Mesenchymal stem cell (in vitro differentiated cells and primary cell): ENCODE results near the gene ADCYAP1R1.

ENCODE experiments used
- DNase-seq: peaks from one replicate; pipeline ENCODE4 v3.0.0-alpha.2; 2013
- H2AFZ ChIP-seq: one replicate; pipeline ENCODE4 v1.6.1; 2013; ENCODE audit warnings: low read depth, mild to moderate bottlenecking, control low read depth, inconsistent platforms, low read length, moderate library complexity
- H2AK5ac ChIP-seq: 2 replicates; pipeline ENCODE4 v1.6.1; 2013; ENCODE audit warnings: low read length, moderate library complexity, mild to moderate bottlenecking, inconsistent platforms; ENCODE audit not compliant: severe bottlenecking
- H2BK120ac ChIP-seq: one replicate; pipeline ENCODE4 v1.6.1; 2013; ENCODE audit warnings: low read depth, mild to moderate bottlenecking, inconsistent platforms, low read length, moderate library complexity
- H2BK12ac ChIP-seq, 2 experiments: one replicate each; pipeline ENCODE4 v1.6.1; 2013; ENCODE audit warnings: inconsistent platforms in 2 of 2, low read length in 2 of 2, mild to moderate bottlenecking in 2 of 2, moderate library complexity in 2 of 2, control low read depth in 1 of 2
- H2BK15ac ChIP-seq: one replicate; pipeline ENCODE4 v1.6.1; 2013; ENCODE audit warnings: mild to moderate bottlenecking, low read depth, inconsistent platforms; ENCODE audit not compliant: poor library complexity, severe bottlenecking
- H2BK5ac ChIP-seq: 2 replicates; pipeline ENCODE4 v1.6.1; 2013; ENCODE audit warnings: low read depth, mild to moderate bottlenecking, low read length, control low read depth, inconsistent platforms; ENCODE audit not compliant: poor library complexity, severe bottlenecking
- H3K14ac ChIP-seq, 2 experiments: one replicate each; pipeline ENCODE4 v1.6.1; 2013; ENCODE audit warnings: inconsistent platforms in 2 of 2, low read length in 2 of 2, control low read depth in 1 of 2, mild to moderate bottlenecking in 1 of 2, moderate library complexity in 1 of 2
- H3K18ac ChIP-seq, 2 experiments: one replicate each; pipeline ENCODE4 v1.6.1; 2013; ENCODE audit warnings: inconsistent platforms in 2 of 2, low read length in 2 of 2, control low read depth in 1 of 2, low read depth in 1 of 2, mild to moderate bottlenecking in 1 of 2
- H3K23ac ChIP-seq, 2 experiments: one replicate each; pipeline ENCODE4 v1.6.1; 2013; ENCODE audit warnings: inconsistent platforms in 2 of 2, low read length in 2 of 2, mild to moderate bottlenecking in 2 of 2, moderate library complexity in 2 of 2, control low read depth in 1 of 2
- H3K27ac ChIP-seq: 2 replicates; pipeline ENCODE4 v1.5.1; 2013; ENCODE audit warnings: mild to moderate bottlenecking, moderate library complexity, low read length, control low read depth, inconsistent platforms; ENCODE audit not compliant: poor library complexity, severe bottlenecking
- H3K27me3 ChIP-seq, 2 experiments: 2 replicates each; pipeline versions ENCODE4 v1.6.1 to v1.7.0; 2013; ENCODE audit warnings: low read length in 2 of 2, mild to moderate bottlenecking in 2 of 2, moderate library complexity in 2 of 2, control low read depth in 1 of 2, inconsistent platforms in 1 of 2; ENCODE audit not compliant: control insufficient read depth in 1 of 2, insufficient read depth in 1 of 2
- H3K36me3 ChIP-seq, 2 experiments: 2 replicates each; pipeline versions ENCODE4 v1.6.1 to v1.7.0; 2013; ENCODE audit warnings: low read length in 2 of 2, control low read depth in 1 of 2, inconsistent platforms in 1 of 2, low read depth in 1 of 2, mild to moderate bottlenecking in 1 of 2; ENCODE audit not compliant: insufficient read depth in 2 of 2, control insufficient read depth in 1 of 2
- H3K4ac ChIP-seq, 2 experiments: one replicate each; pipeline ENCODE4 v1.6.1; 2013; ENCODE audit warnings: inconsistent platforms in 2 of 2, low read length in 2 of 2, mild to moderate bottlenecking in 2 of 2, moderate library complexity in 2 of 2, control low read depth in 1 of 2, low read depth in 1 of 2
- H3K4me1 ChIP-seq: 2 replicates; pipeline ENCODE4 v1.6.1; 2013; ENCODE audit warnings: low read depth, low read length, control low read depth; ENCODE audit not compliant: control insufficient read depth, insufficient read depth
- H3K4me2 ChIP-seq: 2 replicates; pipeline ENCODE4 v1.6.1; 2013; ENCODE audit warnings: low read length, mild to moderate bottlenecking, inconsistent platforms; ENCODE audit not compliant: poor library complexity, severe bottlenecking
- H3K4me3 ChIP-seq, 2 experiments: 2 replicates each; pipeline versions ENCODE4 v1.5.1 to v1.7.0; 2013; ENCODE audit warnings: low read length in 2 of 2, mild to moderate bottlenecking in 2 of 2, control low read depth in 1 of 2, low read depth in 1 of 2; ENCODE audit not compliant: insufficient read depth in 1 of 2
- H3K79me1 ChIP-seq: replicated peaks from 2 replicates; pipeline ENCODE4 v1.6.1; 2013; ENCODE audit warnings: mild to moderate bottlenecking, control low read depth, low read length, inconsistent platforms; ENCODE audit not compliant: poor library complexity, severe bottlenecking
- H3K9ac ChIP-seq: 2 replicates; pipeline ENCODE4 v1.7.0; 2013; ENCODE audit warnings: mild to moderate bottlenecking, low read length, moderate library complexity
- H3K9me3 ChIP-seq: 2 replicates; pipeline ENCODE4 v1.7.0; 2013; ENCODE audit warnings: mild to moderate bottlenecking, low read length; ENCODE audit not compliant: control insufficient read depth
- H4K8ac ChIP-seq: one replicate; pipeline ENCODE4 v1.6.1; 2013; ENCODE audit warnings: inconsistent platforms, mild to moderate bottlenecking, low read length, moderate library complexity
- H4K91ac ChIP-seq: one replicate; pipeline ENCODE4 v1.6.1; 2013; ENCODE audit warnings: mild to moderate bottlenecking, low read length, inconsistent platforms
- WGBS: methylation state at CpG from one replicate; pipeline ENCODE4 v1.1.7; 2013; ENCODE audit warnings: mixed read lengths; 5-methylcytosine and 5-hydroxymethylcytosine counted together

ADCYAP1R1 gene

DNA sequence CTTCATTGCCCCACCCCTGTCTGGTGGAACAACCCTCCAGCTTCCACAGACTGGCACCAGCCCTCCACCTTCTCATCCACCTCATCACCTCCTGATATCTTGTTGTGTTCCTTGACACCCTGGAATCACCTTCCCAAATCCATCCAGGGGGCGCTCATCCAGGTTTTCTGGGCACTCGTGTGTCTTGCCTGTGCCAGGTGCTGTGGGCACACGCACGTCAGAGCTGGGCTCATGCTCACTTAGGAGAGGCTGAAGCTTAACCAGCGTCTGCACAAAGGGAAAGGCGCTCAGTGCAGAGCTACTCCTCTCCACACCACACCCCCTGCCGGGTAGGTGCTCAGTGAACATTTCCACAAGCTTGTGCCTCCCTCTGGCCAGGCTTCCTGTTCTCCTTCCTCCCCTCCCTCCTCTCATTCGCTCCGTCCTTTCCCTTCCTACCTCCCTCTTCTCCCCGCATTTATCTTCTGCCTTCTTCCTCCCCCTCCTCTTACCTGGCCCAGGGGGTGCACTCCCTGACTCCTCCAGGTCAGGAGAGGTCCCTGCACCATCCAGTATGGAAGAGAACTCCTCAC is 4.8 kb downstream of the ADCYAP1R1 start:
- H2AFZ ChIP-seq: no peak overlapping the region
- no peak overlapping the region for H3K23ac ChIP-seq
- peaks cover 10% of the 10 kb centered on the region for H3K4me1 ChIP-seq
- WGBS: 59% methylated on average over 10 of the region's 10 CpGs
- no peak overlapping the region for H2AK5ac ChIP-seq
- no peak overlapping the region for H2BK120ac ChIP-seq
- H2BK12ac ChIP-seq: no peak overlapping the region
- H3K4me3 ChIP-seq: no peak overlapping the region
- H2BK15ac ChIP-seq: no peak overlapping the region
- H4K91ac ChIP-seq: no peak overlapping the region
- H3K4ac ChIP-seq: no peak overlapping the region
- H3K36me3 ChIP-seq: no peaks in the 10 kb centered on the region
- H3K9me3 ChIP-seq: no peaks in the 10 kb centered on the region
- no peak overlapping the region for H3K27ac ChIP-seq
- H3K27me3 ChIP-seq: peaks cover 30 to 65% of the 10 kb centered on the region in 2 experiments
- H3K18ac ChIP-seq: no peak overlapping the region
- H3K14ac ChIP-seq: no peak overlapping the region
- H3K9ac ChIP-seq: no peak overlapping the region
- H3K79me1 ChIP-seq: no peaks in the 10 kb centered on the region
- no peak for DNase-seq
- H3K4me2 ChIP-seq: no peak overlapping the region
- H2BK5ac ChIP-seq: no peak overlapping the region
- H4K8ac ChIP-seq: no peak overlapping the region

DNA sequence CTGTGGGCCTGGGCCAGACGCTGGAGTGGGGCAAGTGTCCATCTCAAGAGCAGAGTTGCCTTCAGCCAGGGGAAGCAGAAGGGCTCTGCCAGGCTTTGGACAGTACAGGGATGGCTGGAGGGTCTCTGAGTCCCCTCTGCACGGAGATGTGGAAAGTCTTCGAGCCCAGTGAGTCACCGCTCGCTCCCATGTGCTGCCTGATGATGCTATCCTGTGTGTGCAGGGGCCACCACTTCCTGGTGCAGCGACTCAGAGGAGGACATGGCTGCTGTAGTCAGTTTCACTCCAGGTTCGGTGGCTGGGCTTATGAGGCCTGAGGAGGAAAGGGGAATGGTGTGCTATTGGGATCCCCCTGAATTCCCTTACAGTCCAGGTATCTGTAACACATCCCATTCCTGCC is 6.0 kb downstream of the ADCYAP1R1 start:
- H3K36me3 ChIP-seq: no peaks in the 10 kb centered on the region
- no peak overlapping the region for H4K8ac ChIP-seq
- H3K4ac ChIP-seq: no peak overlapping the region
- no peak overlapping the region for H3K18ac ChIP-seq
- H2AFZ ChIP-seq: no peak overlapping the region
- peaks cover 1% of the 10 kb centered on the region for H3K4me1 ChIP-seq
- no peak overlapping the region for H3K27ac ChIP-seq
- H3K23ac ChIP-seq: no peak overlapping the region
- H3K4me2 ChIP-seq: no peak overlapping the region
- no peaks in the 10 kb centered on the region for H3K79me1 ChIP-seq
- no peak overlapping the region for H2BK12ac ChIP-seq
- no peak overlapping the region for H4K91ac ChIP-seq
- no peak overlapping the region for H3K14ac ChIP-seq
- no peak overlapping the region for H2BK15ac ChIP-seq
- no peak for DNase-seq
- peaks cover 30 to 66% of the 10 kb centered on the region in 2 experiments for H3K27me3 ChIP-seq
- no peak overlapping the region for H3K4me3 ChIP-seq
- no peaks in the 10 kb centered on the region for H3K9me3 ChIP-seq
- H2BK5ac ChIP-seq: no peak overlapping the region
- H3K9ac ChIP-seq: no peak overlapping the region
- WGBS: 56% methylated on average over 7 of the region's 7 CpGs
- H2BK120ac ChIP-seq: no peak overlapping the region
- H2AK5ac ChIP-seq: no peak overlapping the region

DNA sequence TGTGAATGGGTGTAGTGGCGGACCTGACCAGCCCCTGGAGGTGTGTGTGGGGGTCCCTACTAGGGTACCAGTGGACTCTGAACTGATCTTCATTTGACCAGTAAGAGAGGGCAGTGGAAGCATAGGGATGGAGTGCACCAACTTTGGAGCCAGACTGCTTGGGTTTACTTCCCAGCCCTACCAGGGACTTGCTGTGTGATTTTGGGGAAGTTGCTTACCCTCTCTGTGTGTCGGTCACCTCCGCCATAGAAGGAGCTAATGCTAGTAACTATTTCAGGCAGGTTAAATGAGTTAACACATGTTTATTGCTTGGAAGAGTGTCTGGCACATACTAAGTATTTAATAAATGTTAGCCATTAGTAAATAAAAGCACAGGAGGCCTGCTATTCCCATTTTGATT is 6.6 kb downstream of the ADCYAP1R1 start:
- Histone ChIP-seq H3K9me3 (no peaks in the 10 kb centered on the region), H2AFZ (no peak overlapping the region), H3K4me2 (no peak overlapping the region), H3K27ac (no peak overlapping the region), H4K91ac (no peak overlapping the region), H3K18ac (no peak overlapping the region), H3K14ac (no peak overlapping the region), H3K4me3 (no peak overlapping the region), H3K36me3 (no peaks in the 10 kb centered on the region), H3K79me1 (no peaks in the 10 kb centered on the region), H3K27me3 (peaks cover 29 to 60% of the 10 kb centered on the region in 2 experiments), H2BK12ac (no peak overlapping the region), H2BK5ac (no peak overlapping the region), H2AK5ac (no peak overlapping the region), H3K4ac (no peak overlapping the region), H2BK15ac (no peak overlapping the region), H3K23ac (no peak overlapping the region), H3K4me1 (peaks cover 1% of the 10 kb centered on the region), H2BK120ac (no peak overlapping the region), H4K8ac (no peak overlapping the region), H3K9ac (no peak overlapping the region)
- 81% methylated on average over 3 of the region's 3 CpGs for WGBS
- no peak for DNase-seq

DNA sequence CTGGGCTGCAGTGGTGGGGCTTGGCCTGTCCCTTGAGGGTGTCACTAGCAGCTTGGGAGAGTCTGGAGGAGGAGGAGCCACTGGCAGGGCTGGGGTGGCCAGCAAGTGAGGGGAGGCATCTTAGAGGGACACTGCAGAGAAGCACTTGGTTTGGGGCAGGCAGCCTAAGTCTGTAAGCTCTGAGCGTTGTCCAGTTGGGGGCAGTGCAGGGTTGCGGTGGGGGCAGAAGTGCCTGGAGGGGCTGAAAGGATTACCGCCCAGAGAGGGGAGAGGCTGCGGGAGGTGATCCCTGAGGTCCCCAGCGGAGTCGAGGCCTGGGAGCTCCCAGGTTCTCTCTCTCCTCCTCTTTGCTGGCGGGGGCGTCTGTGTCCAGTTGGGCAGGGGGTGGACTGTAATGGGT is 7.4 kb downstream of the ADCYAP1R1 start:
- no peaks in the 10 kb centered on the region for H3K9me3 ChIP-seq
- H4K8ac ChIP-seq: no peak overlapping the region
- H4K91ac ChIP-seq: no peak overlapping the region
- DNase-seq: no peak
- 71% methylated on average over 8 of the region's 8 CpGs for WGBS
- H3K18ac ChIP-seq: no peak overlapping the region
- H3K4me2 ChIP-seq: no peak overlapping the region
- no peak overlapping the region for H3K4me3 ChIP-seq
- H3K4ac ChIP-seq: no peak overlapping the region
- H3K9ac ChIP-seq: no peak overlapping the region
- no peak overlapping the region for H2AFZ ChIP-seq
- H3K23ac ChIP-seq: no peak overlapping the region
- no peak overlapping the region for H2BK12ac ChIP-seq
- peak overlapping the region in 1 of 2 experiments; percentile 69 for H3K14ac ChIP-seq
- no peaks in the 10 kb centered on the region for H3K36me3 ChIP-seq
- H2BK120ac ChIP-seq: no peak overlapping the region
- no peak overlapping the region for H2BK5ac ChIP-seq
- no peak overlapping the region for H3K27ac ChIP-seq
- peaks cover 29 to 54% of the 10 kb centered on the region in 2 experiments for H3K27me3 ChIP-seq
- H2BK15ac ChIP-seq: no peak overlapping the region
- peaks cover 1% of the 10 kb centered on the region for H3K4me1 ChIP-seq
- no peak overlapping the region for H2AK5ac ChIP-seq
- H3K79me1 ChIP-seq: no peaks in the 10 kb centered on the region
